HepG2 (cell line): ENCODE data around the gene TREH. TPM values are rescaled to one million over a fixed set of nuclear protein-coding genes. Genes with fewer than 3 reads are reported as not detected.

Experiments
- DBP ChIP-seq: sonication (generic); formaldehyde crosslinking; IDR thresholded peaks from 2 replicates; pipeline ENCODE4 v1.4.0; 2020; ENCODE audit warnings: missing genetic modification reagents; ENCODE audit errors: not compliant biosample characterization
- GZF1 ChIP-seq: sonication (generic); formaldehyde crosslinking; IDR thresholded peaks from 2 replicates; pipeline ENCODE4 v1.5.1; 2020; ENCODE audit warnings: mild to moderate bottlenecking, missing genetic modification reagents
- KAT2B ChIP-seq: fragments of 150-350 bp; IDR thresholded peaks from 2 replicates; pipeline ENCODE4 v1.6.1; 2014; ENCODE audit warnings: low read depth, low read length, borderline replicate concordance
- MEIS2 ChIP-seq: sonication (generic); formaldehyde crosslinking; IDR thresholded peaks from 2 replicates; pipeline ENCODE4 v1.9.0; 2021; ENCODE audit warnings: mild to moderate bottlenecking, missing genetic modification reagents
- NFIB ChIP-seq: sonication (generic); formaldehyde crosslinking; IDR thresholded peaks from 2 replicates; pipeline ENCODE4 v1.9.0; 2021; ENCODE audit warnings: missing genetic modification reagents, mild to moderate bottlenecking, borderline replicate concordance
- PREB ChIP-seq: sonication (generic); formaldehyde crosslinking; IDR thresholded peaks from 2 replicates; pipeline ENCODE4 v1.4.0; 2020; ENCODE audit warnings: missing genetic modification reagents
- RBAK ChIP-seq: sonication (generic); formaldehyde crosslinking; IDR thresholded peaks from 2 replicates; pipeline ENCODE4 v1.5.1; 2020; ENCODE audit warnings: mild to moderate bottlenecking, missing genetic modification reagents
- RBFOX2 ChIP-seq: fragments of 200-400 bp; formaldehyde crosslinking; IDR thresholded peaks from 2 replicates; pipeline ENCODE4 v1.6.1; 2017; ENCODE audit warnings: low read depth, mild to moderate bottlenecking, low read length
- RNF219 ChIP-seq: sonication (generic); formaldehyde crosslinking; IDR thresholded peaks from 2 replicates; pipeline ENCODE4 v1.5.0; 2020; ENCODE audit warnings: mild to moderate bottlenecking, missing genetic modification reagents
- SAP130 ChIP-seq: IDR thresholded peaks from 2 replicates; pipeline ENCODE4 v1.6.1; 2016; ENCODE audit warnings: low read depth
- THAP9 ChIP-seq: sonication (generic); formaldehyde crosslinking; IDR thresholded peaks from 2 replicates; pipeline ENCODE4; 2020; ENCODE audit warnings: missing genetic modification reagents, mild to moderate bottlenecking, borderline replicate concordance
- ZBTB21 ChIP-seq: sonication (generic); formaldehyde crosslinking; IDR thresholded peaks from 2 replicates; pipeline ENCODE4 v1.4.0; 2020; ENCODE audit warnings: missing genetic modification reagents
- ZBTB37 ChIP-seq: sonication (generic); formaldehyde crosslinking; IDR thresholded peaks from 2 replicates; pipeline ENCODE4 v1.4.0; 2020; ENCODE audit warnings: mild to moderate bottlenecking, missing genetic modification reagents
- ZNF235 ChIP-seq: sonication (generic); formaldehyde crosslinking; IDR thresholded peaks from 2 replicates; pipeline ENCODE4 v1.8.1; 2023; ENCODE audit warnings: mild to moderate bottlenecking, missing genetic modification reagents, borderline replicate concordance
- ZNF281 ChIP-seq: sonication (generic); formaldehyde crosslinking; IDR thresholded peaks from 2 replicates; pipeline ENCODE4 v1.4.0; 2020; ENCODE audit warnings: missing genetic modification reagents, borderline replicate concordance
- ZNF331 ChIP-seq: sonication (generic); formaldehyde crosslinking; IDR thresholded peaks from 2 replicates; pipeline ENCODE4 v1.4.0; 2020; ENCODE audit warnings: missing genetic modification reagents
- ZNF746 ChIP-seq: sonication (generic); formaldehyde crosslinking; IDR thresholded peaks from 2 replicates; pipeline ENCODE4 v1.8.0; 2022; ENCODE audit warnings: mild to moderate bottlenecking, missing genetic modification reagents
- ZNF780A ChIP-seq: sonication (generic); formaldehyde crosslinking; IDR thresholded peaks from 2 replicates; pipeline ENCODE4 v1.8.0; 2022; ENCODE audit warnings: mild to moderate bottlenecking, missing genetic modification reagents, moderate library complexity
- polyA plus RNA-seq, 8 experiments: library from polyadenylated mRNA; depleted of rRNA in 3 of 8; stranded (reverse) in 7 of 8; unstranded in 1 of 8; fragments of >200 nt; fragmentation: Illumina TruSeq in 4 of 8; extraction: Trizol in 4 of 8; gene quantifications; 2 replicates each; pipeline versions ENCODE4 v1.2.1 to v1.2.3, GENCODE V29; 2011 to 2016; ENCODE audit warnings: low read depth in 4 of 8, missing spikeins in 1 of 8, mixed read lengths in 1 of 8; ENCODE audit not compliant: insufficient read depth in 1 of 8
- total RNA-seq, 5 experiments: library from RNA; depleted of rRNA; stranded (reverse); fragments of >200 nt; fragmentation: Illumina TruSeq; extraction: Trizol; gene quantifications; 2 replicates each; pipeline ENCODE4 v1.2.3, GENCODE V29; 2016; ENCODE audit warnings: low read depth in 1 of 5

The TREH gene
- total and polyA plus RNA-seq, 2 of the 13 experiments (the other 11 are each of a cell fraction or from before 2014, with no cell fraction given), result 0.53 to 0.86 TPM

GRCh38 chr11:118621071-118621783, 58.2 kb downstream of the TREH start (continued):
- no peak for TF ChIP-seq DBP (CRISPR knock-in tag)
- peak; percentile 80; the same call in 1 of the 2 replicates for TF ChIP-seq ZNF746
- no peak for TF ChIP-seq KAT2B
- TF ChIP-seq SAP130 (CRISPR knock-in tag), result peak; percentile 5; the same call in 1 of the 2 replicates
- no peak for TF ChIP-seq NFIB (CRISPR knock-in tag)
- no peak for TF ChIP-seq GZF1 (CRISPR knock-in tag)
- TF ChIP-seq ZNF331 (CRISPR knock-in tag), result no peak
- no peak for TF ChIP-seq ZBTB37
- TF ChIP-seq RBAK, result no peak
- peak; percentile 63 for TF ChIP-seq RBFOX2
- no peak for TF ChIP-seq RNF219 (CRISPR knock-in tag)
- TF ChIP-seq THAP9, result no peak
- TF ChIP-seq ZBTB21, result no peak
- no peak for TF ChIP-seq ZNF780A
- no peak for TF ChIP-seq ZNF235
- no peak for TF ChIP-seq MEIS2 (CRISPR knock-in tag)
- TF ChIP-seq ZNF281 (CRISPR knock-in tag), result peak; percentile 82
- TF ChIP-seq PREB, result no peak
